Left cardiac atrium (tissue), 4 donors: ENCODE results near the gene MB21D2. TPM values are rescaled to one million over a fixed set of nuclear protein-coding genes. Genes with fewer than 3 reads are reported as not detected.
A peak's percentile ranks its signal among the peaks of the same experiment; 100 is the strongest.

Experiments used
- ATAC-seq, 2 donors: fragments of 200-7000 bp; cut with Tn5 transposase; one replicate each; pipeline ENCODE4 v1.9.1; 2020; ENCODE audit warnings: mild to moderate bottlenecking in 2 of 2, moderate library complexity in 2 of 2
- DNase-seq: peaks from one replicate; pipeline ENCODE4 v3.0.0-alpha.2; 2020
- intact Hi-C, 2 donors: fragments of 100-400 bp; cut with DNase I; formaldehyde crosslinking; loops; one replicate each; pipeline versions ENCODE4 v1.14.1 to v1.15.1; 2022 to 2023
- total RNA-seq, 2 donors: library from RNA; stranded (reverse); fragmentation: NEBNext Ultra II Directional; extraction: Animal tissue kit (Norgen Biotek cat#: 25700); gene quantifications; one replicate each; pipeline ENCODE4 v1.2.1, GENCODE V29; 2021
- donor health status: DM: no; HTN: yes; CAD: no.
- donor health status: DM: no; HTN: yes; CAD: no; lungs with severe emphysema.
- donor health status: DM: yes; HTN: yes; CAD: no.
- donor health status: Dilated cardiomyopathy.

The MB21D2 gene
- total RNA-seq, 2 donors from 2014 or later = 2.2 to 4.1 TPM

- intact Hi-C loops = no loop called here
- peak in 1 of 2 donors; percentile 23 for ATAC-seq
Measured at GRCh38 chr3:192899540-192899982, 18.1 kb downstream of the MB21D2 start.

GRCh38 chr3:192897005-192897404 is 20.7 kb downstream of the MB21D2 start:
- no peak for ATAC-seq
- no peak for DNase-seq
- intact Hi-C loops = no loop called here

More at GRCh38 chr3:192899540-192899982, 18.1 kb downstream of the MB21D2 start:
- no peak for DNase-seq

GRCh38 chr3:192896208-192896607 is 21.4 kb downstream of the MB21D2 start:
- DNase-seq = no peak
- ATAC-seq = no peak
- intact Hi-C loops = no loop called here

GRCh38 chr3:192894676-192895075 is 23.0 kb downstream of the MB21D2 start:
- intact Hi-C loops = no loop called here
- ATAC-seq = no peak

GRCh38 chr3:192892981-192893700 is 24.5 kb downstream of the MB21D2 start:
- ATAC-seq (peak; percentile 54 to 78), DNase-seq (peak; percentile 56)
- intact Hi-C loops = no loop called here

More at GRCh38 chr3:192894676-192895075, 23.0 kb downstream of the MB21D2 start:
- no peak for DNase-seq

GRCh38 chr3:192890347-192891335 is 27.0 kb downstream of the MB21D2 start:
- no peak for DNase-seq
- no peak for ATAC-seq
- intact Hi-C loops = no loop called here

- intact Hi-C loops = no loop called here
- ATAC-seq (peak in 1 of 2 donors; percentile 25), DNase-seq (no peak)
Measured at GRCh38 chr3:192889679-192890078, 28.0 kb downstream of the MB21D2 start.

GRCh38 chr3:192888190-192888589 is 29.5 kb downstream of the MB21D2 start:
- intact Hi-C loops = no loop called here
- DNase-seq (no peak), ATAC-seq (no peak)

- intact Hi-C loops = no loop called here
- DNase-seq (no peak), ATAC-seq (no peak)
Measured at GRCh38 chr3:192887701-192888100, 30.0 kb downstream of the MB21D2 start.

GRCh38 chr3:192887047-192887446 is 30.6 kb downstream of the MB21D2 start:
- intact Hi-C loops = no loop called here
- ATAC-seq (peak in 1 of 2 donors; percentile 81), DNase-seq (no peak)

GRCh38 chr3:192884777-192885773 is 32.6 kb downstream of the MB21D2 start:
- DNase-seq = no peak
- no peak for ATAC-seq
- intact Hi-C loops = no loop called here

GRCh38 chr3:192883512-192883911 is 34.1 kb downstream of the MB21D2 start:
- intact Hi-C loops = no loop called here
- ATAC-seq (no peak), DNase-seq (no peak)

GRCh38 chr3:192881159-192881786 is 36.4 kb downstream of the MB21D2 start:
- intact Hi-C loops = no loop called here
- ATAC-seq (no peak), DNase-seq (no peak)

- intact Hi-C loops = no loop called here
- DNase-seq (no peak), ATAC-seq (no peak)
Measured at GRCh38 chr3:192880313-192880712, 37.3 kb downstream of the MB21D2 start.

- peak; percentile 59 to 97 for ATAC-seq
- intact Hi-C loops = no loop called here
- no peak for DNase-seq
Measured at GRCh38 chr3:192879346-192880031, 38.2 kb downstream of the MB21D2 start.

GRCh38 chr3:192875971-192876565 is 41.6 kb downstream of the MB21D2 start:
- intact Hi-C loops = no loop called here
- ATAC-seq = no peak
- DNase-seq = no peak

GRCh38 chr3:192870822-192871221 is 46.8 kb downstream of the MB21D2 start:
- DNase-seq (no peak), ATAC-seq (no peak)
- intact Hi-C loops = no loop called here
